ENCODE data around the gene TEX52. TPM values are rescaled to one million over a fixed set of nuclear protein-coding genes. Genes with fewer than 3 reads are reported as not detected.

Gene TEX52
- total and polyA plus RNA-seq, 2 of the 13 experiments (the other 11 are each of a cell fraction or from before 2014, with no cell fraction given) = 0.05 TPM; not detected in 1

- TF ChIP-seq, protein P1, sequence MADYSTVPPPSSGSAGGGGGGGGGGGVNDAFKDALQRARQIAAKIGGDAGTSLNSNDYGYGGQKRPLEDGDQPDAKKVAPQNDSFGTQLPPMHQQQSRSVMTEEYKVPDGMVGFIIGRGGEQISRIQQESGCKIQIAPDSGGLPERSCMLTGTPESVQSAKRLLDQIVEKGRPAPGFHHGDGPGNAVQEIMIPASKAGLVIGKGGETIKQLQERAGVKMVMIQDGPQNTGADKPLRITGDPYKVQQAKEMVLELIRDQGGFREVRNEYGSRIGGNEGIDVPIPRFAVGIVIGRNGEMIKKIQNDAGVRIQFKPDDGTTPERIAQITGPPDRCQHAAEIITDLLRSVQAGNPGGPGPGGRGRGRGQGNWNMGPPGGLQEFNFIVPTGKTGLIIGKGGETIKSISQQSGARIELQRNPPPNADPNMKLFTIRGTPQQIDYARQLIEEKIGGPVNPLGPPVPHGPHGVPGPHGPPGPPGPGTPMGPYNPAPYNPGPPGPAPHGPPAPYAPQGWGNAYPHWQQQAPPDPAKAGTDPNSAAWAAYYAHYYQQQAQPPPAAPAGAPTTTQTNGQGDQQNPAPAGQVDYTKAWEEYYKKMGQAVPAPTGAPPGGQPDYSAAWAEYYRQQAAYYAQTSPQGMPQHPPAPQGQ (CRISPR knock-in tag; IDR thresholded peaks at IDR 0.05; ENCODE audit: borderline replicate concordance) = no peak
- TF ChIP-seq ZNF567 (CRISPR knock-in tag; IDR thresholded peaks at IDR 0.05; ENCODE audit: borderline replicate concordance) (no peak; the same call in 1 of the 2 replicates), SOX6 (IDR thresholded peaks at IDR 0.05) (no peak), SOX6 (CRISPR knock-in tag; IDR thresholded peaks at IDR 0.05) (0 out of 2 replicates have a peak, but pooled peaks have one; percentile 27), ZNF687 (CRISPR knock-in tag; IDR thresholded peaks at IDR 0.05) (peak; percentile 100), ZNF281 (CRISPR knock-in tag; IDR thresholded peaks at IDR 0.05; ENCODE audit: borderline replicate concordance) (no peak; the same call in 1 of the 2 replicates), ELF3 (CRISPR knock-in tag; IDR thresholded peaks at IDR 0.05) (no peak; the same call in 1 of the 2 replicates), KLF13 (CRISPR knock-in tag; IDR thresholded peaks at IDR 0.05) (no peak; the same call in 1 of the 2 replicates), SP5 (CRISPR knock-in tag; IDR thresholded peaks at IDR 0.05; ENCODE audit: borderline replicate concordance, low read depth) (peak; percentile 73), SRF (IDR thresholded peaks at IDR 0.05; ENCODE audit: low read depth, low read length) (no peak; the same call in 1 of the 2 replicates), ZNF883 (CRISPR knock-in tag; IDR thresholded peaks at IDR 0.05; ENCODE audit: not compliant biosample characterization) (peak; percentile 90)
- TF ChIP-seq, protein P2, sequence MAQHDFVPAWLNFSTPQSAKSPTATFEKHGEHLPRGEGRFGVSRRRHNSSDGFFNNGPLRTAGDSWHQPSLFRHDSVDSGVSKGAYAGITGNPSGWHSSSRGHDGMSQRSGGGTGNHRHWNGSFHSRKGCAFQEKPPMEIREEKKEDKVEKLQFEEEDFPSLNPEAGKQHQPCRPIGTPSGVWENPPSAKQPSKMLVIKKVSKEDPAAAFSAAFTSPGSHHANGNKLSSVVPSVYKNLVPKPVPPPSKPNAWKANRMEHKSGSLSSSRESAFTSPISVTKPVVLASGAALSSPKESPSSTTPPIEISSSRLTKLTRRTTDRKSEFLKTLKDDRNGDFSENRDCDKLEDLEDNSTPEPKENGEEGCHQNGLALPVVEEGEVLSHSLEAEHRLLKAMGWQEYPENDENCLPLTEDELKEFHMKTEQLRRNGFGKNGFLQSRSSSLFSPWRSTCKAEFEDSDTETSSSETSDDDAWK (CRISPR knock-in tag; IDR thresholded peaks at IDR 0.05) = no peak
Measured at GRCh38 chr12:2890388-2891239, 33.8 kb upstream of the TEX52 start, which contains the start of gene TULP3 (continued).

All from HepG2 (cell line).